Osteocyte (in vitro differentiated cells): ENCODE measurements around the gene RMI2. TPM values are rescaled to one million over a fixed set of nuclear protein-coding genes. Genes with fewer than 3 reads are reported as not detected.

Experiments used
- DNase-seq: peaks from one replicate; pipeline ENCODE4 v3.0.0; 2021; ENCODE audit warnings: mixed read lengths; ENCODE audit not compliant: unreplicated experiment; ENCODE audit errors: extremely low spot score
- H3K27ac Mint-ChIP-seq: one replicate; pipeline ENCODE4 v1.8.0; 2021; ENCODE audit warnings: mild to moderate bottlenecking, mixed read lengths; ENCODE audit not compliant: unreplicated experiment
- H3K27me3 Mint-ChIP-seq: one replicate; pipeline ENCODE4 v1.8.0; 2021; ENCODE audit warnings: mixed read lengths; ENCODE audit not compliant: unreplicated experiment
- H3K36me3 Mint-ChIP-seq: one replicate; pipeline ENCODE4 v1.8.0; 2021; ENCODE audit warnings: mixed read lengths; ENCODE audit not compliant: unreplicated experiment
- H3K4me1 Mint-ChIP-seq: one replicate; pipeline ENCODE4 v1.8.0; 2021; ENCODE audit warnings: mixed read lengths; ENCODE audit not compliant: unreplicated experiment
- H3K4me3 Mint-ChIP-seq: one replicate; pipeline ENCODE4 v1.8.0; 2021; ENCODE audit warnings: mild to moderate bottlenecking, moderate library complexity, mixed read lengths; ENCODE audit not compliant: unreplicated experiment
- H3K9me3 Mint-ChIP-seq: one replicate; pipeline ENCODE4 v1.8.0; 2021; ENCODE audit warnings: mixed read lengths; ENCODE audit not compliant: unreplicated experiment
- microRNA-seq: library from miRNA; unstranded; fragments of <30 nt; microRNA quantifications from one replicate; pipeline ENCODE4 v1.1.0, GENCODE V29; 2020; ENCODE audit not compliant: unreplicated experiment
- total RNA-seq: library from RNA; stranded (reverse); gene quantifications from 2 replicates; pipeline ENCODE4 v1.2.1, GENCODE V29; 2021
- TF ChIP-seq, protein P1 (sequence below): fragments of 200-600 bp; sonication (generic); IDR thresholded peaks from 2 replicates; pipeline ENCODE4 v1.5.0; 2021; ENCODE audit warnings: antibody characterized with exemption, mild to moderate bottlenecking, moderate library complexity

RMI2 gene
- total RNA-seq, 1 donor from 2014 or later, result 4.1 TPM

DNA sequence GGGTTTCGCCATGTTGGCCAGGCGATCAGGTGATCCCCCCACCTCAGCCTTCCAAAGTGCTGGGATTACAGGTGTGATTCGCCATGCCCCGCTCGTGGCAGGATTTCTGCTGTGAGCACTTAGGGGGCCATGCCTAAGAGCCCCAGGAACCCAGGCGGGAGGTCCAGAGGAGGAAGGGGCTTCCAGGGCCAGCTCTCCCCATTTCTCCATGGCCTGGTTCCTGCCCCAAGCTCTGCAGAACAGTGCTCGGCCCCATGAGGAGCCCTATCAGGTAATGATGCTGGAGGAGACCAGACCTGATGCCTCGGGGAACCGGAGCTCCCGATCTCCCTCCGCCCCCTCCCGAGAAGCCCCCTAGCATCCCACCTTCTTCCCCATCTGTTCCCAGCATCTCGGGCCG is 53.6 kb downstream of the RMI2 start:
- Mint-ChIP-seq H3K36me3 (no peaks in the 10 kb centered on the region), H3K4me3 (no peak overlapping the region), H3K27ac (no peak overlapping the region), H3K27me3 (peaks cover 6% of the 10 kb centered on the region), H3K4me1 (no peaks in the 10 kb centered on the region), H3K9me3 (no peaks in the 10 kb centered on the region)
- DNase-seq, result no peak
- TF ChIP-seq, protein P1, sequence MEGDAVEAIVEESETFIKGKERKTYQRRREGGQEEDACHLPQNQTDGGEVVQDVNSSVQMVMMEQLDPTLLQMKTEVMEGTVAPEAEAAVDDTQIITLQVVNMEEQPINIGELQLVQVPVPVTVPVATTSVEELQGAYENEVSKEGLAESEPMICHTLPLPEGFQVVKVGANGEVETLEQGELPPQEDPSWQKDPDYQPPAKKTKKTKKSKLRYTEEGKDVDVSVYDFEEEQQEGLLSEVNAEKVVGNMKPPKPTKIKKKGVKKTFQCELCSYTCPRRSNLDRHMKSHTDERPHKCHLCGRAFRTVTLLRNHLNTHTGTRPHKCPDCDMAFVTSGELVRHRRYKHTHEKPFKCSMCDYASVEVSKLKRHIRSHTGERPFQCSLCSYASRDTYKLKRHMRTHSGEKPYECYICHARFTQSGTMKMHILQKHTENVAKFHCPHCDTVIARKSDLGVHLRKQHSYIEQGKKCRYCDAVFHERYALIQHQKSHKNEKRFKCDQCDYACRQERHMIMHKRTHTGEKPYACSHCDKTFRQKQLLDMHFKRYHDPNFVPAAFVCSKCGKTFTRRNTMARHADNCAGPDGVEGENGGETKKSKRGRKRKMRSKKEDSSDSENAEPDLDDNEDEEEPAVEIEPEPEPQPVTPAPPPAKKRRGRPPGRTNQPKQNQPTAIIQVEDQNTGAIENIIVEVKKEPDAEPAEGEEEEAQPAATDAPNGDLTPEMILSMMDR, result no peak

DNA sequence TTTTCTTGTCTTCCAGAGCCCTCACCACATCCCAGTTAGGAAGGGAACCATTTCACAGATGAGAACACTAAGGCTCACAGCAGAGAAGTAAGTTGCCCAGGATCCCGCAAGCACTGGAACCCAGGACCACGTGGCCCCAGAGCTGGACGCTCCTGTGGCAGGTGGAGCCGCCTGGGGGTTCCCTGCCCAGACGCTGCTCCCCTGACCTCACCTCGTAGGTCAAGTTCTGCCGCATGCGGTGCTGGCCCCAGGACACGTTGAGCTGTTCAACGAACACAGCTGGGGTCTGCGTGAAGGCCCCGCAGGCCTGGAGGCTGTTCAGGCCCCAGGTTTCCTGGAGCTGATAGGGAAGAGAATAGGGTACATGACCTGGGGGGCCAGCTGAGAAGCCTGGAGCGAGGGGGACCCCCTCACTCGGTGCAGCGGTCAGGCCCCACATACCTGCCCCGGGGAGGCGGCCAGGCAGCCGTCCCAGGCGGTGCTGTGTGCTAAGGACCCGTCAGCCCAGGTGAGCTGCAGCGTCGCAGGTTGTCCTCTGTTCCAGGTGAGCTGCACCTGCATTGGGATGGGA is 54.1 kb downstream of the RMI2 start:
- peaks cover 9% of the 10 kb centered on the region for H3K27me3 Mint-ChIP-seq
- H3K27ac Mint-ChIP-seq, result no peak overlapping the region
- H3K4me3 Mint-ChIP-seq, result no peak overlapping the region
- DNase-seq, result no peak
- no peaks in the 10 kb centered on the region for H3K36me3 Mint-ChIP-seq
- H3K4me1 Mint-ChIP-seq, result no peaks in the 10 kb centered on the region
- TF ChIP-seq, protein P1, result no peak
- no peaks in the 10 kb centered on the region for H3K9me3 Mint-ChIP-seq

DNA sequence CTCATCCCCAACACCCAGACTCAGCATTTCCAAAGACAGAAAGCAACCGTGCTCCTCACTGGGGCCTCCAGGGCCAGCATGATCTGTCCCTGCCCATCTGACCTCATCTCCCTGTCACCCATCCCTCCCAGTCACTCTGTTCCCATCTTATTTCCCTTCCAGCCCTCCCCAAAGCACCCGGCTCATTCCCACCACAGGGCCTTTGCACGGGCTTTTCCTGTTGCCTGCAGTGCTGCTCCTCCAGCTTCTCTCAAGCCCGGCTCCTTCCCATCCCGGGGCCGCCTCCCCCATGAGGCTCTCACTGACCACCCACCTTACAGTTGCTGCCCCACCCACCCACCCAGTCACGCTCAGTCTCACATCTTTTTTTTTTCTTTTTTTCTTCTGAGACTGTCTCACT is 54.8 kb downstream of the RMI2 start:
- H3K9me3 Mint-ChIP-seq, result no peaks in the 10 kb centered on the region
- H3K4me3 Mint-ChIP-seq, result no peak overlapping the region
- no peak overlapping the region for H3K27ac Mint-ChIP-seq
- DNase-seq, result no peak
- H3K36me3 Mint-ChIP-seq, result no peaks in the 10 kb centered on the region
- H3K27me3 Mint-ChIP-seq, result peaks cover 9% of the 10 kb centered on the region
- TF ChIP-seq, protein P1, result no peak
- H3K4me1 Mint-ChIP-seq, result no peaks in the 10 kb centered on the region

Small RNA genes within 50 kb of the gene (microRNA-seq; reads per million reads assigned to microRNA genes)
- not detected for gene MIR548H2

Other genes with a start within 250 kb of the RMI2 start
- gene SOCS1, start 89.3 kb upstream of the RMI2 start, total RNA-seq, result 9.7 and 10.6 TPM in 2 replicates
- gene TNP2, start 76.1 kb upstream of the RMI2 start, total RNA-seq, result not detected in 2 replicates
- not detected in 2 replicates for gene PRM3, start 71.8 kb upstream of the RMI2 start, total RNA-seq
- gene PRM2, start 69.0 kb upstream of the RMI2 start, total RNA-seq, result not detected in 2 replicates
- gene PRM1, start 64.1 kb upstream of the RMI2 start, total RNA-seq, result not detected in 2 replicates
- gene LITAF, start 241.5 kb downstream of the RMI2 start, total RNA-seq, result 179 and 189 TPM in 2 replicates